ENCODE data around the gene LLGL1. TPM values are rescaled to one million over a fixed set of nuclear protein-coding genes. Genes with fewer than 3 reads are reported as not detected.

Gene LLGL1
- total RNA-seq, 1 experiment from 2014 or later = 44.3 TPM

DNA sequence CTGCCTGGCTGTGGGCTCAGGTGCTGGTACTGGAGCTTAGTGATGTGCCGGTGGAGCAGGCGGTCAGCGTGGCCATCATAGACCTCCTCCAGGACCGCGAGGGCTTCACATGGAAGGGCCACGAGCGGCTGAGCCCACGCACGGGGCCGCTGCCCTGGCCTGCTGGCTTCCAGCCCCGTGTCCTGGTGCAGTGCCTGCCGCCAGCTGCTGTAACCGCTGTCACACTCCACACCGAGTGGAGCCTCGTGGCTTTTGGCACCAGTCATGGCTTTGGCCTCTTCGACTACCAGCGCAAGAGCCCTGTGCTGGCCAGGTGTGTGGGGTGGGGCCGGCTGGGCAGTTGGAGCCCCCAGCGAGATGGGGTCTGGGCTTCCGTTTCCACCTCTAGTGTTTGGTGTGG lies 12.0 kb downstream of the LLGL1 start (continued):
- TF ChIP-seq ELF1 (IDR thresholded peaks at IDR 0.05; ENCODE audit: borderline replicate concordance, low read depth) (no peak), YY1 (IDR thresholded peaks at IDR 0.05; ENCODE audit: extremely low read depth, insufficient replicate concordance, low read depth, low read length) (no peak), SIN3A (IDR thresholded peaks at IDR 0.05; ENCODE audit: low read depth) (no peak), POLR2AphosphoS5 (IDR thresholded peaks at IDR 0.05; ENCODE audit: low read depth, low read length) (no peak)

DNA sequence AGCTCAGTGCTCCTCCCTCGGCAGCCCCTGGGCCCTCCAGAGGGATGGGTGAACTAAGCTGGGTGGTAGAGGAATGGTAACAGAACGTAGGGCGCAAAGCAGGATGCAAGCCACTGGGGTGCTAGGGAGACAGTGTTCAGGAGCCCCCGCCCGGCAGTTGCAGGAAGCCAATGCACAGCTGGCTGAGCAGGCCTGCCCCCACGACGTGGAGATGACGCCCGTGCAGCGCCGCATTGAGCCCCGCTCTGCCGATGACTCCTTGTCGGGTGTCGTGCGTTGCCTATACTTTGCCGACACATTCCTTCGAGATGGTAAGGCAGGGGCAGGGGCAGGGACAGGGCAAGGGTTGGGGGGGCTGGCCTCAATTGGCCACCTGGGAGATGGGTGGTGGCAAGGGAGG lies 12.9 kb downstream of the LLGL1 start:
- POLR2A ChIA-PET = no interaction called here
- Histone ChIP-seq H3K9me2 (ENCODE audit: insufficient read depth) (no peaks in the 10 kb centered on the region), H3K4me2 (ENCODE audit: low read length) (no peak overlapping the region), H4K20me1 (ENCODE audit: insufficient read depth) (no peaks in the 10 kb centered on the region), H3K4me3 (replicated peaks in 1 of 2; ENCODE audit: low read depth in 1 of 2, low read length in 2 of 2) (no peak overlapping the region), H3K9me3 (ENCODE audit: control insufficient read depth in 1 of 2, insufficient read depth in 1 of 2, low read depth in 1 of 2, low read length in 2 of 2) (no peaks in the 10 kb centered on the region), H3K79me2 (ENCODE audit: insufficient read depth, low read length) (no peaks in the 10 kb centered on the region), H3K27me3 (ENCODE audit: insufficient read depth, low read length) (no peaks in the 10 kb centered on the region), H3K36me3 (ENCODE audit: control insufficient read depth in 1 of 2, insufficient read depth in 2 of 2, low read length in 2 of 2) (no peaks in the 10 kb centered on the region; a peak in 1 of 4 replicates), H3K27ac (ENCODE audit: low read depth, low read length) (no peak overlapping the region), H3K4me1 (ENCODE audit: control insufficient read depth in 1 of 2, insufficient read depth in 2 of 2, low read length in 2 of 2) (peaks cover 0 to 13% of the 10 kb centered on the region in 2 experiments; a peak in 2 of 4 replicates), H2AFZ (ENCODE audit: low read depth, low read length, poor library complexity, severe bottlenecking) (no peak overlapping the region), H3K9ac (ENCODE audit: low read length) (no peak overlapping the region)
- no peak for DNase-seq (ENCODE audit: low read depth, low spot score)
- no TSS peak for BruUV-seq (replicated peaks)
- CTCF ChIA-PET = no interaction called here
- intact Hi-C loops (cut with micrococcal nuclease) = no loop called here
- TF ChIP-seq, protein P1, sequence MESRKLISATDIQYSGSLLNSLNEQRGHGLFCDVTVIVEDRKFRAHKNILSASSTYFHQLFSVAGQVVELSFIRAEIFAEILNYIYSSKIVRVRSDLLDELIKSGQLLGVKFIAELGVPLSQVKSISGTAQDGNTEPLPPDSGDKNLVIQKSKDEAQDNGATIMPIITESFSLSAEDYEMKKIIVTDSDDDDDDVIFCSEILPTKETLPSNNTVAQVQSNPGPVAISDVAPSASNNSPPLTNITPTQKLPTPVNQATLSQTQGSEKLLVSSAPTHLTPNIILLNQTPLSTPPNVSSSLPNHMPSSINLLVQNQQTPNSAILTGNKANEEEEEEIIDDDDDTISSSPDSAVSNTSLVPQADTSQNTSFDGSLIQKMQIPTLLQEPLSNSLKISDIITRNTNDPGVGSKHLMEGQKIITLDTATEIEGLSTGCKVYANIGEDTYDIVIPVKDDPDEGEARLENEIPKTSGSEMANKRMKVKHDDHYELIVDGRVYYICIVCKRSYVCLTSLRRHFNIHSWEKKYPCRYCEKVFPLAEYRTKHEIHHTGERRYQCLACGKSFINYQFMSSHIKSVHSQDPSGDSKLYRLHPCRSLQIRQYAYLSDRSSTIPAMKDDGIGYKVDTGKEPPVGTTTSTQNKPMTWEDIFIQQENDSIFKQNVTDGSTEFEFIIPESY (IDR thresholded peaks at IDR 0.05; ENCODE audit: extremely low read depth, insufficient replicate concordance, low read length) = no peak
- RAD21 ChIA-PET (ENCODE audit: low non-redundant PET in 1 of 2, low total read pairs in 2 of 2, uncharacterized antibody in 2 of 2, unreplicated experiment in 2 of 2) = no interaction called here
- ATAC-seq = no peak

DNA sequence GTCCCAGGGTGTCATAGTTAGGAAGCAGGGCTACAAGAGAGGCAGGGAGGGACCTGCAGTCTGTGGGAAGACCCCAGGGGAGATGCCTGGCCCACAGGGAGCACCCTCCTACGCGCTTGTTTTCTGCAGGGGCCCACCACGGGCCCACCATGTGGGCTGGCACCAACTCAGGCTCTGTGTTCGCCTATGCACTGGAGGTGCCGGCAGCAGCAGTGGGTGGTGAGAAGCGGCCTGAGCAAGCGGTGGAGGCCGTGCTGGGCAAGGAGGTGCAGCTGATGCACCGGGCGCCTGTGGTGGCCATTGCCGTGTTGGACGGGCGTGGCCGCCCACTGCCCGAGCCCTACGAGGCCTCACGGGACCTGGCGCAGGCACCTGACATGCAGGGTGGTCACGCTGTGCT lies 15.0 kb downstream of the LLGL1 start:
- no peaks in the 10 kb centered on the region for H4K20me1 ChIP-seq (ENCODE audit: insufficient read depth)
- H3K9ac ChIP-seq (ENCODE audit: low read length) = no peak overlapping the region
- H3K9me3 ChIP-seq (ENCODE audit: control insufficient read depth in 1 of 2, insufficient read depth in 1 of 2, low read depth in 1 of 2, low read length in 2 of 2) = no peaks in the 10 kb centered on the region
- no peak overlapping the region for H3K4me2 ChIP-seq (ENCODE audit: low read length)
- POLR2A ChIA-PET = no interaction called here
- H2AFZ ChIP-seq (ENCODE audit: low read depth, low read length, poor library complexity, severe bottlenecking) = no peak overlapping the region
- no peak overlapping the region for H3K4me3 ChIP-seq (replicated peaks in 1 of 2; ENCODE audit: low read depth in 1 of 2, low read length in 2 of 2)
- RAD21 ChIA-PET (ENCODE audit: low non-redundant PET in 1 of 2, low total read pairs in 2 of 2, uncharacterized antibody in 2 of 2, unreplicated experiment in 2 of 2) = no interaction called here
- H3K27ac ChIP-seq (ENCODE audit: low read depth, low read length) = no peak overlapping the region
- H3K27me3 ChIP-seq (ENCODE audit: insufficient read depth, low read length) = no peaks in the 10 kb centered on the region
- H3K9me2 ChIP-seq (ENCODE audit: insufficient read depth) = no peaks in the 10 kb centered on the region
- H3K4me1 ChIP-seq (ENCODE audit: control insufficient read depth in 1 of 2, insufficient read depth in 2 of 2, low read length in 2 of 2) = peaks cover 0 to 7% of the 10 kb centered on the region in 2 experiments; a peak in 2 of 4 replicates
- DNase-seq (ENCODE audit: low read depth, low spot score) (no peak), ATAC-seq (no peak)
- peaks cover 4 to 7% of the 10 kb centered on the region in 2 experiments for H3K36me3 ChIP-seq (ENCODE audit: control insufficient read depth in 1 of 2, insufficient read depth in 2 of 2, low read length in 2 of 2)
- CTCF ChIA-PET = no interaction called here
- intact Hi-C loops (cut with micrococcal nuclease) = no loop called here
- no TSS peak for BruUV-seq (replicated peaks)
- no peaks in the 10 kb centered on the region for H3K79me2 ChIP-seq (ENCODE audit: insufficient read depth, low read length)
- TF ChIP-seq ZFX (IDR thresholded peaks at IDR 0.05) (no peak), EGR1 (IDR thresholded peaks at IDR 0.05; ENCODE audit: low read depth) (no peak), EZH2phosphoT487 (IDR thresholded peaks at IDR 0.05; ENCODE audit: borderline replicate concordance) (no peak)
